HG03354 (cell line): ENCODE results near the gene ELMOD3.
"Not testable (repeated sequence)": the region's sequence is repeated elsewhere in the genome, so short reads cannot be mapped to it uniquely, and the experiment has no call there.

Source experiments
- ATAC-seq: cut with Tn5 transposase; IDR thresholded peaks from one replicate; pipeline ENCODE4 v1.9.1; 2021; ENCODE audit warnings: mild to moderate bottlenecking; ENCODE audit not compliant: unreplicated experiment, poor library complexity, severe bottlenecking

ELMOD3 gene

GRCh38 chr2:85327822-85328617 is 26.5 kb upstream of the ELMOD3 start, which contains the start of gene TGOLN2:
Gene TGOLN2, minus strand, starts transcription at chr2:85327989. Its CDS starts 27 bp downstream, at chr2:85327962.
- peak; percentile 90 for ATAC-seq

GRCh38 chr2:85329181-85329651 is 25.4 kb upstream of the ELMOD3 start:
- no peak for ATAC-seq

- ATAC-seq, result not testable (repeated sequence)
These were observed 24.9 kb upstream of the ELMOD3 start for GRCh38 chr2:85329701-85330100.

- no peak for ATAC-seq
These were observed 23.5 kb upstream of the ELMOD3 start for GRCh38 chr2:85330839-85331636.

GRCh38 chr2:85333877-85334276 is 20.7 kb upstream of the ELMOD3 start:
- ATAC-seq, result not testable (repeated sequence)

GRCh38 chr2:85334928-85335327 is 19.6 kb upstream of the ELMOD3 start:
- no peak for ATAC-seq

- no peak for ATAC-seq
These were observed 14.3 kb upstream of the ELMOD3 start for GRCh38 chr2:85340034-85340892.

GRCh38 chr2:85341269-85342029 is 13.1 kb upstream of the ELMOD3 start:
- ATAC-seq, result no peak

GRCh38 chr2:85342156-85342555 is 12.4 kb upstream of the ELMOD3 start:
- ATAC-seq, result no peak

GRCh38 chr2:85343207-85343895 is 11.2 kb upstream of the ELMOD3 start:
- ATAC-seq, result not testable (repeated sequence)

- ATAC-seq, result no peak
These were observed 10.1 kb upstream of the ELMOD3 start for GRCh38 chr2:85344356-85344954.

GRCh38 chr2:85347599-85347998 is 7.0 kb upstream of the ELMOD3 start:
- no peak for ATAC-seq

- ATAC-seq, result peak; percentile 1
These were observed 688 bp upstream of the ELMOD3 start for GRCh38 chr2:85353876-85354285.

- peak; percentile 6 for ATAC-seq
These were observed 473 bp downstream of the ELMOD3 start for GRCh38 chr2:85355073-85355410.

- ATAC-seq, result no peak
These were observed 952 bp downstream of the ELMOD3 start for GRCh38 chr2:85355521-85355920.

- ATAC-seq, result no peak
These were observed 1.6 kb downstream of the ELMOD3 start for GRCh38 chr2:85356186-85356585.

- ATAC-seq, result no peak
These were observed 3.2 kb downstream of the ELMOD3 start for GRCh38 chr2:85357736-85358135.

GRCh38 chr2:85362653-85363387 is 8.3 kb downstream of the ELMOD3 start:
- ATAC-seq, result not testable (repeated sequence)
